Epidermal melanocyte (primary cell): ENCODE measurements around the gene POM121L2.
"Not testable (repeated sequence)": the region's sequence is repeated elsewhere in the genome, so short reads cannot be mapped to it uniquely, and the experiment has no call there.

Experiments
- DNase-seq: peaks from one replicate; pipeline ENCODE4 v3.0.0; 2011; ENCODE audit warnings: low spot score; ENCODE audit not compliant: insufficient read length

Gene POM121L2

DNA sequence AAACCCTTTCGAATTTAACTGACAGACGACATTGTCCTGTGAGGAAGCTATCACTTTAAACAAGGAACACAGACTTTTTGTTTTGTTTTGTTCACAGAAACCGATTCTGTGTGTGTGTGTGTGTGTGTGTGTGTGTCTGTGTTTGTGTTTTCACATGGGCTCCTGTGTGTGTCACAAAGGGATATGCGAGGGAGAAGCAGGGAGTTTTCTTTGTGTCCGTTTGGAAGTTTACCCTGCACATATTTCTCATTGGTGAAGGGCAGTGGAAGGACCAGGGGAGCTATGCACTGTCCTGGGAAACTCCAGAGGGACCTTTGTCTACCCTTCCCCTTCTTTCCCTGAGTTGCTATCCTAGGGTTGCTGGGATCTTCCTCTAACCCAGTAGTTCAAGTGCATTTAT, 17.7 kb downstream of the POM121L2 start:
- DNase-seq: no peak

GRCh38 chr6:27293436-27294098, 18.5 kb downstream of the POM121L2 start:
- no peak for DNase-seq

- no peak for DNase-seq
Observed at GRCh38 chr6:27290850-27291208, 21.2 kb downstream of the POM121L2 start.

DNA sequence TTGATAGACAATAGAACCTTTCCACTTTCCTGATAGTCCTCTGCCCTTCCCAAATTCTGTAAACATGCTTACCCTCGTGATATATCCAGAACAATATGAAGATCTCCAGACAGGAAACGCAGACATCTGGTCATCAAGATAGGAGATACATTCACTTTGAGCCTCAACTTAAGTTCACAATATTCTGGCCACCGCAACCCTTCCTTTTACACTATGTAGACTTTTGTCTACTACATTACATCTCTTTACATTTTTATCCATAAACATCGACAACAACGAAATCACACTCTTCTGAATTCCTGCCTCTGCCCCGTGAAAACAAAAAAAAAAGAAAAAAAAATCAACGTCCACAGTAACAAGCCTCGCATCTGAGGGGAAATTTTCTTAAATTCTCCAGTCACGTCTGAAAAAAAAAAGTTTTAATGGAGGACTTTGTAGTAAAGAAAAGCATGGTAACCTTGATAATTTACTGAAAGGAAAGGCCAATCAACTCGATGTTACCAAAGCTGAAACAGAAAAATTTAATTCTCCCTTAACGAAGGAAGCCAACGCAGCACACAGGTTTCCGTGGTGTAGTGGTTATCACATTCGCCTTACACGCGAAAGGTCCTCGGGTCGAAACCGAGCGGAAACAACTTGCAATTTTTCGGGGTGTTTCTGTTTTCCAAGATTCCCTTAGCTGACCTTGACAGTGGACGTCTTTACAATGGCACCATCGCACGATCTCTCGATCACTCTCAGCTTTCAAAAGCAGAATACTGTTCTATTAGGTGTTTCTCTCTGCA, 21.8 kb downstream of the POM121L2 start:
- DNase-seq: no peak

GRCh38 chr6:27288136-27289044, 23.7 kb downstream of the POM121L2 start:
- no peak for DNase-seq

DNA sequence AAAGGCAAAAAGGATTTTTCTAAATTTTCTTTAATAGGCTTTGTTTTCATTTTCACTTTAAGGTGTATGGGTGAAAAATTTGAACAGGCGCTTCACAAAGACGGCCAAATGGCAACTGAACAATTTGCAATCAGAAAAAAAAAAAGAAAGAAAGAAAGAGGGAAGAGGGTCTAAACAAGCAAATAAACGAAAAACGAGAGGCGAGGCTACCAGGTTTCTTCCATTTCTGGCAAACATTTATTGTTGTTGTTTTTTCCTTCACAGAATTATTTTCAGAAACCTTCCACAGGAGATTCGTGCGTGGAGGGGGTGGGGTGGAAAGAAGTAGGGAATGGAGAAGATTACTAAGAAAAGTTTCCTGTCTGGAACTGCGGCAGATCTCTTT, 24.3 kb downstream of the POM121L2 start:
- no peak for DNase-seq

GRCh38 chr6:27286141-27286540, 25.9 kb downstream of the POM121L2 start:
- no peak for DNase-seq

GRCh38 chr6:27283279-27283678, 28.8 kb downstream of the POM121L2 start:
- DNase-seq: no peak

GRCh38 chr6:27281569-27281968, 30.5 kb downstream of the POM121L2 start:
- DNase-seq: no peak

DNA sequence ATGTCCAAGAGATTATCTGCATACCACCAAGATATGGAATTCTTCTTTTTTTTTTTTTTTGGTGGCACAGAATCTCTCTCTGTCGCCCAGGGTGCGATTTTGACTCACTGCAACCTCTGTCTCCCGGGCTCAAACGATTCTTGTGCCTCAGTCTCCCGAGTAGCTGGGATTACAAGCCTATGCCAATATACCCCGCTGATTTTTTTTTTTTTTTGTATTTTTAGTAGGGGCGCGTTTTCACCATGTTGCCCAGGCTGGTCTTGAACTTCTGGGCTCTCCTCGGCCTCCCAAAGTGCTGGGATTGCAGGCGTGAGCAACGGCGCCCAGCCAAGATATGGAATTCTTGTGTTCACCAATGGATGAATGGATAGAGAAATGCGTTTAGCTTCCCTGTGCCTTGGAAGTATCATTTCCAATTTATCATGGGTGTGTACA, 31.0 kb downstream of the POM121L2 start:
- no peak for DNase-seq

GRCh38 chr6:27280540-27281000, 31.5 kb downstream of the POM121L2 start:
- no peak for DNase-seq

DNA sequence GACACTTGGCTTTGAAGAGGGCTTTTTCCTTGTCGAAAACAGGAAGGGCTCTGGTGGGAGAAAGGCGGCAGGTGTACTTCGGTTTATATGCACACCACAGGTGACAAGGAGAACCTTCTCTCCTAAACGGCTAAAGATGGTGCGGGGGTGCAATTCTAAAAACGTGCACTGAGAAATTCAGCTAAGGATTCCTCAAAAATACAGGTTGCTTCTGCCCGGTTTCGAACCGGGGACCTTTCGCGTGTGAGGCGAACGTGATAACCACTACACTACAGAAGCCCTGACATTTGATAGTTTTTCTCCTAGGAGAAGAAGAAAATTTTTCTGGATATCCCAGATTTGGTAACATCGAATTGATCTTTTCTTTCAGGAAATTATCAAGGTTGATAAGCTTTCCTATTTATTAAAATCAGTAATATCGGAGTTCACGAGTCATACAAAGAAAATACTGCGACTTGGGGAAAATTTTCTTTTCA, 32.0 kb downstream of the POM121L2 start:
- DNase-seq: no peak

GRCh38 chr6:27279513-27280063, 32.5 kb downstream of the POM121L2 start:
- no peak for DNase-seq

- DNase-seq: no peak
Observed at GRCh38 chr6:27275025-27275956, 36.8 kb downstream of the POM121L2 start.

- no peak for DNase-seq
Observed at GRCh38 chr6:27273783-27274182, 38.3 kb downstream of the POM121L2 start.

DNA sequence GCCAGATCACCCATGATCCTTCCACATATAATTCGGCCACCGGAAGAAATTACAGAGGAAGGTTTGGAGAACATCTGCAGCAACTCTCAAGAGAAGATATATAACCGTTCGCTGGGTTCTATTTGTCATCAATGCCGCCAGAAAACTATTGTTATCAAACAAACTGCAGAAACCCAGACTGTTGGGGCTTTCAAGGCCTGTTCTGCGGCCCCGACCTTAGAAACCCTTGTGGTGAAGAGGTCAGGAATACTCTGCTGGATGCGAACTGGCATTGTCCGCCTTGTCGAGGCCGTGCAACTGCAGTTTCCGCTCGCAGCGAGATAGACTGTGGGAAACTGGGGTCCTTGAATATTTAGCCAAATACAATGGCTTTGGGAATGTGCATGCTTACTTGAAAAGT, 43.3 kb downstream of the POM121L2 start:
- no peak for DNase-seq

- no peak for DNase-seq
Observed at GRCh38 chr6:27267857-27268434, 44.1 kb downstream of the POM121L2 start.

DNA sequence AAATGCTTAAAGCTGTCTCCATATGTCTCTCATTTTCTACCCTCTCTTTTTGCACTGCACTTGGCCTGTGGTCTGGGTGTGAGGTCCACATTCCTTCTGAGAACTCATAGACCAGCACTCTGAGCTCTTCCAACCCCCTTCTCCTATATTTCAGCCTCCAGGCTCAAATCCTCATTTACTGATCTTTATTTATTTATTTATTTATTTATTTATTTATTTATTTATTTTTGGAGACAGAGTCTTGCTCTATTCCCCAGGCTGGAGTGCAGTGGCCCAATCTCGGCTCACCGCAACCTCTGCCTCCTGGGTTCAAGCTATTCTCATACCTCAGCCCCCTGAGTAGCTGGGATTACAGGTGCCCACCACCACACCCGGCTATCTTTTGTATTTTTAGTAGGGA, 45.1 kb downstream of the POM121L2 start:
- not testable (repeated sequence) for DNase-seq

GRCh38 chr6:27263886-27264285, 48.2 kb downstream of the POM121L2 start:
- no peak for DNase-seq

- no peak for DNase-seq
Observed at GRCh38 chr6:27260836-27261375, 51.2 kb downstream of the POM121L2 start.
